WTC11 (cell line): ENCODE data around the gene PAK5.

Source experiments
- ZNF317 ChIP-seq: sonication (generic); formaldehyde crosslinking; IDR thresholded peaks from 2 replicates; pipeline ENCODE4 v1.8.1; 2023; ENCODE audit warnings: low read depth, mild to moderate bottlenecking, moderate library complexity, missing genetic modification reagents, borderline replicate concordance
- TF ChIP-seq, protein P1 (sequence below): sonication (generic); formaldehyde crosslinking; IDR thresholded peaks from 2 replicates; pipeline ENCODE4 v1.8.1; 2023; ENCODE audit warnings: mild to moderate bottlenecking, missing genetic modification reagents, moderate library complexity

DNA sequence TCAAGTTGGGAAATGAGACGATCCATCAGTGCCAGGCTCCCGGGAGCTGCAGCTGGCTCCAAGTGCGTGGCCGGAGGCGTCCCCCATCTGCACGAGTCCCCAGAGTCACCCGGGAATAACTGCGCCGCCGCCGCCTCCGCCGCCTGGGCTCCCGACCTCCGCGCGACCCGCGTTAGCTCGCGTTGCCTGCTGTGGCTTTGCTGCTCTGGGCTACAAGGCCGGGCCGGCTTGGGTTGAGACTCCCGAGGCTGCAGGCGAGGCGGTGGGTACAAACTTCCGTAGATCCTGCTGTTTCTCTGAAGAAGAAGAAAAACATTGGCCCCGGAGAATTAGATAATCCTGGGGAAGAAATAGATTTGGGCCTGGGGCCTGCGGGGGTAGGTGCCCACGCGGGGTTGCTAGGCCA is 331.9 kb downstream of the PAK5 start:
- TF ChIP-seq, protein P1, sequence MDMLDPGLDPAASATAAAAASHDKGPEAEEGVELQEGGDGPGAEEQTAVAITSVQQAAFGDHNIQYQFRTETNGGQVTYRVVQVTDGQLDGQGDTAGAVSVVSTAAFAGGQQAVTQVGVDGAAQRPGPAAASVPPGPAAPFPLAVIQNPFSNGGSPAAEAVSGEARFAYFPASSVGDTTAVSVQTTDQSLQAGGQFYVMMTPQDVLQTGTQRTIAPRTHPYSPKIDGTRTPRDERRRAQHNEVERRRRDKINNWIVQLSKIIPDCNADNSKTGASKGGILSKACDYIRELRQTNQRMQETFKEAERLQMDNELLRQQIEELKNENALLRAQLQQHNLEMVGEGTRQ (CRISPR knock-in tag): no peak
- no peak for TF ChIP-seq ZNF317 (CRISPR knock-in tag)
